Endothelial cell of umbilical vein (primary cell): Measurements from ENCODE around the gene SLC38A4. TPM values are rescaled to one million over a fixed set of nuclear protein-coding genes. Genes with fewer than 3 reads are reported as not detected.

ENCODE experiments used
- BruUV-seq: library from RNA; stranded (reverse); fragments of 400-500 nt; replicated peaks from 2 replicates; lab custom pipeline; 2021; lab: Mats Ljungman, UMichigan
- CTCF ChIA-PET: fragments of 300-600, 350-600 bp; sonication (Branson Sonifier 250); formaldehyde crosslinking; loops from one replicate; lab custom pipeline; 2021; ENCODE audit warnings: antibody characterized with exemption, inconsistent platforms; lab: Charles Lee
- POLR2A ChIA-PET: fragments of 300-600, 350-600 bp; sonication (Branson Sonifier 250); formaldehyde crosslinking; loops from one replicate; lab custom pipeline; 2021; ENCODE audit warnings: antibody characterized with exemption, inconsistent platforms; lab: Charles Lee
- DNase-seq: peaks from one replicate; pipeline ENCODE4 v3.0.0-alpha.2; 2011; ENCODE audit warnings: low read depth, low spot score
- FAIRE-seq: peaks from 2 replicates; lab custom pipeline; 2011; peaks lifted over from hg19 to GRCh38; lab: Jason Lieb, UNC
- H2AFZ ChIP-seq: 2 replicates; pipeline ENCODE4 v1.6.0; 2012; ENCODE audit warnings: low read depth, low read length, control low read depth, inconsistent platforms
- H3K27ac ChIP-seq: 2 replicates; pipeline ENCODE4 v1.5.1; 2011; ENCODE audit warnings: low read depth, mild to moderate bottlenecking, control low read depth, low read length, moderate library complexity; ENCODE audit not compliant: insufficient read depth
- H3K27me3 ChIP-seq, 2 experiments: 2 replicates each; pipeline versions ENCODE4 v1.6.0 to v1.6.1; 2011; ENCODE audit warnings: low read length in 2 of 2, mixed read lengths in 1 of 2; ENCODE audit not compliant: control insufficient read depth in 2 of 2, insufficient read depth in 2 of 2
- H3K36me3 ChIP-seq, 2 experiments: 2 replicates in 1 of 2; 3 replicates in 1 of 2; pipeline ENCODE4 v1.5.1; 2011; ENCODE audit warnings: low read length in 2 of 2, mild to moderate bottlenecking in 1 of 2, moderate library complexity in 1 of 2; ENCODE audit not compliant: control insufficient read depth in 2 of 2, insufficient read depth in 2 of 2; ENCODE audit errors: extremely low read depth in 1 of 2
- H3K4me1 ChIP-seq: 3 replicates; pipeline ENCODE4 v1.5.1; 2011; ENCODE audit warnings: mild to moderate bottlenecking, low read length; ENCODE audit not compliant: control insufficient read depth, insufficient read depth; ENCODE audit errors: extremely low read depth
- H3K4me2 ChIP-seq: 2 replicates; pipeline ENCODE4 v1.6.1; 2011; ENCODE audit warnings: low read length, control low read depth, mixed read lengths; ENCODE audit not compliant: insufficient read depth
- H3K4me3 ChIP-seq, 3 experiments: fragments of 200-600 bp in 1 of 3; sonication (generic), shearing (Covaris generic) in 1 of 3; replicated peaks in 1 of 3; 2 replicates each; pipeline ENCODE4 v1.5.1; 2011 to 2016; ENCODE audit warnings: control low read depth in 3 of 3, low read length in 3 of 3, mild to moderate bottlenecking in 2 of 3, inconsistent platforms in 1 of 3, low read depth in 1 of 3, moderate library complexity in 1 of 3; ENCODE audit not compliant: insufficient read depth in 1 of 3
- H3K79me2 ChIP-seq: 2 replicates; pipeline ENCODE4 v1.6.0; 2012; ENCODE audit warnings: low read length, inconsistent platforms; ENCODE audit not compliant: control insufficient read depth, insufficient read depth
- H3K9ac ChIP-seq: replicated peaks from 2 replicates; pipeline ENCODE3; 2011; ENCODE audit warnings: low read length, control low read depth; ENCODE audit not compliant: insufficient read depth; ENCODE audit errors: extremely low read depth
- H3K9me1 ChIP-seq: replicated peaks from 3 replicates; pipeline ENCODE4 v1.6.0; 2011; ENCODE audit warnings: mild to moderate bottlenecking, low read length; ENCODE audit not compliant: control insufficient read depth, insufficient read depth; ENCODE audit errors: extremely low read depth
- H3K9me3 ChIP-seq: replicated peaks from 2 replicates; pipeline ENCODE4 v1.5.1; 2012; ENCODE audit warnings: low read length, inconsistent platforms; ENCODE audit not compliant: control insufficient read depth, insufficient read depth
- H4K20me1 ChIP-seq: replicated peaks from 2 replicates; pipeline ENCODE3; 2011; ENCODE audit warnings: mild to moderate bottlenecking, low read length; ENCODE audit not compliant: control insufficient read depth, insufficient read depth; ENCODE audit errors: extremely low read depth
- CTCF ChIP-seq, 2 donors: IDR thresholded peaks; 1 replicate in 1 of 2; 2 replicates in 1 of 2; pipeline ENCODE4 v1.5.1; 2011; ENCODE audit warnings: low read length in 2 of 2, mild to moderate bottlenecking in 2 of 2, moderate library complexity in 2 of 2, control low read depth in 1 of 2, inconsistent platforms in 1 of 2, low read depth in 1 of 2; ENCODE audit not compliant: insufficient read depth in 1 of 2; ENCODE audit errors: extremely low read depth in 1 of 2
- EZH2 ChIP-seq: IDR thresholded peaks from 2 replicates; pipeline ENCODE4 v1.6.1; 2012; ENCODE audit warnings: borderline replicate concordance, low read depth, mild to moderate bottlenecking, moderate library complexity, low read length, inconsistent platforms; ENCODE audit not compliant: severe bottlenecking
- FOS ChIP-seq: IDR thresholded peaks from 2 replicates; pipeline ENCODE4 v1.6.1; 2011; ENCODE audit warnings: mild to moderate bottlenecking, low read length, moderate library complexity, borderline replicate concordance; ENCODE audit not compliant: insufficient read depth
- GATA2 ChIP-seq: IDR thresholded peaks from 2 replicates; pipeline ENCODE4 v1.7.0; 2011; ENCODE audit warnings: low read depth, mild to moderate bottlenecking, moderate library complexity, mixed read lengths, low read length; ENCODE audit not compliant: insufficient read length, insufficient read depth
- JUN ChIP-seq: IDR thresholded peaks from 2 replicates; pipeline ENCODE4 v1.6.1; 2011; ENCODE audit warnings: borderline replicate concordance, low read depth; ENCODE audit not compliant: insufficient read length, insufficient read depth
- MAX ChIP-seq: IDR thresholded peaks from 2 replicates; pipeline ENCODE4 v1.6.1; 2011; ENCODE audit not compliant: insufficient read depth, insufficient read length
- MYC ChIP-seq: IDR thresholded peaks from one replicate; pipeline ENCODE4 v1.6.1; 2011; ENCODE audit warnings: mild to moderate bottlenecking, low read depth, low read length
- POLR2A ChIP-seq: IDR thresholded peaks from 2 replicates; pipeline ENCODE4 v1.6.1; 2012; ENCODE audit warnings: low read depth, mild to moderate bottlenecking, control low read depth, low read length
- POLR2AphosphoS5 ChIP-seq: IDR thresholded peaks from 2 replicates; pipeline ENCODE4 v1.6.1; 2012; ENCODE audit warnings: low read depth, mild to moderate bottlenecking, control low read depth, low read length, moderate library complexity; ENCODE audit not compliant: insufficient read depth
- dilution Hi-C: fragments of 300-500 bp; cut with MboI; formaldehyde crosslinking; loops from one replicate; pipeline ENCODE4 v1.15.0; 2019; ENCODE audit warnings: low sequenced_read_pairs; ENCODE audit not compliant: extremely low pct_ligation_motif_present
- intact Hi-C: fragments of 100-400 bp; cut with micrococcal nuclease; formaldehyde crosslinking; loops from one replicate; pipeline ENCODE4 v1.10.0; 2022
- polyA plus RNA-seq, 4 experiments: library from polyadenylated mRNA; depleted of rRNA in 3 of 4; stranded (reverse) in 3 of 4; unstranded in 1 of 4; fragments of >200 nt; gene quantifications; 2 replicates each; pipeline versions ENCODE4 v1.2.1 to v1.2.3, GENCODE V29; 2011 to 2012; ENCODE audit warnings: missing spikeins in 1 of 4
- total RNA-seq: library from RNA; stranded (reverse); gene quantifications from 2 replicates; pipeline ENCODE4 v1.2.3, GENCODE V29; 2021

Gene SLC38A4
- total and polyA plus RNA-seq, 2 donors (not counting 3 experiments of a cell fraction or from before 2014, with no cell fraction given) = 0.36 to 0.66 TPM

- peaks cover 4 to 5% of the 10 kb centered on the region in 2 experiments for H3K27me3 ChIP-seq
- no peak overlapping the region for H3K9ac ChIP-seq
- no peak overlapping the region for H3K4me2 ChIP-seq
- no peak overlapping the region for H2AFZ ChIP-seq
- no peaks in the 10 kb centered on the region for H3K36me3 ChIP-seq
- no peaks in the 10 kb centered on the region for H3K4me1 ChIP-seq
- DNase-seq (no peak), FAIRE-seq (no peak)
- ChIA-PET POLR2A (no interaction called here), CTCF (no interaction called here)
- no TSS peak for BruUV-seq
- no peaks in the 10 kb centered on the region for H3K79me2 ChIP-seq
- H4K20me1 ChIP-seq = no peaks in the 10 kb centered on the region
- no peaks in the 10 kb centered on the region for H3K9me3 ChIP-seq
- no peaks in the 10 kb centered on the region for H3K9me1 ChIP-seq
- dilution Hi-C loops = no loop called here
- no peak overlapping the region for H3K27ac ChIP-seq
- no peak for TF ChIP-seq MAX
- no peak for TF ChIP-seq MYC
- TF ChIP-seq POLR2A = no peak
- TF ChIP-seq EZH2 = no peak
- no peak for TF ChIP-seq FOS
- TF ChIP-seq JUN = no peak
- intact Hi-C loops = no loop called here
- no peak overlapping the region for H3K4me3 ChIP-seq
Measured at GRCh38 chr12:46718495-46718894, 107.3 kb downstream of the SLC38A4 start.

GRCh38 chr12:46717868-46718267 is 107.9 kb downstream of the SLC38A4 start:
- Histone ChIP-seq H3K36me3 (no peaks in the 10 kb centered on the region), H2AFZ (no peak overlapping the region), H3K27ac (no peak overlapping the region), H3K4me2 (no peak overlapping the region), H3K9me1 (no peaks in the 10 kb centered on the region), H4K20me1 (no peaks in the 10 kb centered on the region), H3K27me3 (peaks cover 4% of the 10 kb centered on the region in 2 experiments), H3K9me3 (no peaks in the 10 kb centered on the region), H3K79me2 (no peaks in the 10 kb centered on the region), H3K9ac (no peak overlapping the region), H3K4me3 (no peak overlapping the region), H3K4me1 (no peaks in the 10 kb centered on the region)
- CTCF ChIA-PET = no interaction called here
- POLR2A ChIA-PET = no interaction called here
- DNase-seq (no peak), FAIRE-seq (no peak)
- intact Hi-C loops = no loop called here
- no peak for TF ChIP-seq POLR2AphosphoS5
- TF ChIP-seq MYC = no peak
- TF ChIP-seq JUN = no peak
- TF ChIP-seq POLR2A = no peak
- TF ChIP-seq EZH2 = no peak
- TF ChIP-seq CTCF (IDR thresholded peaks at IDR 0.05; ENCODE audit: extremely low read depth in 1 of 2, insufficient read depth in 1 of 2, low read depth in 1 of 2, low read length in 2 of 2) = no peak
- no peak for TF ChIP-seq GATA2
- no peak for TF ChIP-seq MAX
- TF ChIP-seq FOS = no peak
- BruUV-seq = no TSS peak
- dilution Hi-C loops = no loop called here
